NCI-H2227 (cell line): ENCODE data around the gene ARFGEF3.

Source experiments
- DNase-seq: peaks from one replicate; lab custom pipeline; 2025; ENCODE audit not compliant: unreplicated experiment; lab: John Stamatoyannopoulos, UW

The ARFGEF3 gene

DNA sequence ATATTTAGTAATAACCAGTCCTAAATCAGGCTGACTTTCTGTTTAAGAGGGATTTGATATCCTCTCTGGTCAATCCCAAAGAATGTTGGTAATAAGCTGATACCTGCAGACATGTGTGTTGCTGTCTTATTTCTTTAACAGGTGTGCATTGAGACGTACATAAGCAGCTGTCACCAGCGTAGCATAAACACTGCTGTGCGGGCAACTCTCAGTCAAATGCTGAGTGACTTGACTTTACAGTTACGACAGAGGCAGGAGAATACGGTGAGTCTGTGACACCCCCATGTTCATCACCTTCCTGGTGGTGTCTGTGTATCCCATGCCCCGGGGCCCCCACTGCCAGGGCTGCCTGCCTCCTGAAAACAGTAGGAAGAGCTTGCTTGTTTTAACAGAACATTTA, 76.6 kb downstream of the ARFGEF3 start:
- no peak for DNase-seq

DNA sequence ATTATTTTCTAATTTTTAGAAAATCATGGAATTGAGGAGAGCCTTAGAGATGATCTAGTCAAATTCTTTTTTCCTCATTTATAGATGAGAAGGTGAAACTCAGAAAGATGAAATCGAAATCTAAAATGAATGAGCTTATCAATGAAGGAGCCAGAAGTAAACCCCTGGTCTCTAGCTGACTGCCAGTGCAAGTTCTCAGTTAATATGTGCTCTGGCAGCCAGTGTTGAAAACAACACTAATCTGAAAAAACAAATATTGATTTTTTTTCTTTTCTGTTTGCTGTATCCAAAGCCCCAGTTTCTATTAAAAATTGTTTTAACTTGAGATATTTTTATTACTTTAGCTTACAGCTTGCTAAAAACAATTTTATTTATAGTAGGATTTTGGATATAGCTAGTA, 78.0 kb downstream of the ARFGEF3 start:
- DNase-seq = no peak

DNA sequence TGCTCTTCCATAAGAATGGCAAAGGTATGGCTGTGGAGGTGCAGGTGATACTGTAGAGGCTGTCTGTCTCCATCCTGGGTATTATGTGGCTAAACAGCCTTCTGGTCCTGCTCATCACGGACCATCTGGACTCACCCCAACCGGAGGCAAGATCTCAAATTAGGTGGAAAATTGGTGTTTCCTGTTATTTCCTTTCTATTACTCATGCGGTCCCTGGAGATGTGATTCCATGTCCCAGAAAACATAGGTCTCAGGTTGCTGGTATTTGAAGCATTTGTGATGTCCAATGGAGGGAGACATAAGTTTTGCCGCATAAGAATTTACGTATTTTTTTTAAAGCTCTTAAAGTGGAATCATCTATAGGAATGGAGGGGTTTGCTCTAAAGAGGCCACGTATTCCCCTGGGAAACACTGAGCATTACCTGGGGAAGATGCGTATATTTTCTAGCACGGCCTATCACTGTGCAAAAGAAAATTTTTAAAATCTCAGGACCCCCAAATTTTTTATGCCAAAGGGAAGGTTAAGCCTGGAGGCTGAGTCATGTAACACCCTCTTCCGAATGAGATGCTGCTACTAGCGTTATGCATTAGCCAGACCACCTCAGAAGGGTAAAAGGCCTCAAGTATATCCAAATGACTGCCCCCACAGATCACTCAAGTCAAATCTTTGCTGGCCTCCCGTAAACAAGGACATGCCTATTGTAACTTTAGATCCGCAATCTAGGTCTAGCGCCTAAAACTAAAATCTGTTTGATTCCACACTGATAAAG, 78.9 kb downstream of the ARFGEF3 start:
- DNase-seq = no peak

DNA sequence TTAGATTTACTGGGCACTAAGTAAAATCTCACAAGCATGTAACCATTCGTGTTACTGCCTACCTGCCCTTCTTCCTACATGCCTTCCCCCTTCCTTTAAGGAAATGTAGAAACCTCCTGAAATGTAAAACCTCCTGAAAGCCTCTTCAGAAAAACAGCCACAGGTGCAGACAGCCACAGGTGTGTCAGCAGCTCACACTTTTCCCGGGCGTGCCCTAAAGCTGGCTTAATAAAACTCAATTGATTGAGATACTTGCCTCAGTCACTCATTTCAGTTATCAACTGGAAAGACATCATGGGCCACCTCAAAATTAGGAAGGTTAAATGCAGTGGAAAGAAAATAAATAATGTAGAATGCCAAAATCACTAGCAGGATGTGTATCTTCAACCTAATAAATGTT, 79.6 kb downstream of the ARFGEF3 start:
- no peak for DNase-seq

DNA sequence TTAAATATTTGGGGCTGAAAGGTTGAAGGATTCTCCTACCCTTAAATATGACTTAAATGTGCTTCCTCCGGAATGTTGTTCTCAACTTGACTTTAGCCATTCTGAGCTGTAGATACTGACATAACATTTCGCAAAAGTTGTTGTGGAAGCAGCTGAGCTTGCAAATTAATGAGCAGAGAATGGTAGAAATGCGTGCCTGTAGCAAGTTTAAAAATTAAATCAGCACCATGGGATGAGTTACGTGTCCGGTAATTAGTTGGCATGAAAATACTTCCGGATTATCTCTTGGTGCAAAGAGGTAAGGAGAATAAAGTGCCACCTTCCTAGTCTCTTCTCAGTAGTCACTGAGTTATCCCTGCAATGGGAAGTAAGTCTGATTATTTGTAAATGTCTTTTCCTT, 80.2 kb downstream of the ARFGEF3 start:
- DNase-seq = no peak

DNA sequence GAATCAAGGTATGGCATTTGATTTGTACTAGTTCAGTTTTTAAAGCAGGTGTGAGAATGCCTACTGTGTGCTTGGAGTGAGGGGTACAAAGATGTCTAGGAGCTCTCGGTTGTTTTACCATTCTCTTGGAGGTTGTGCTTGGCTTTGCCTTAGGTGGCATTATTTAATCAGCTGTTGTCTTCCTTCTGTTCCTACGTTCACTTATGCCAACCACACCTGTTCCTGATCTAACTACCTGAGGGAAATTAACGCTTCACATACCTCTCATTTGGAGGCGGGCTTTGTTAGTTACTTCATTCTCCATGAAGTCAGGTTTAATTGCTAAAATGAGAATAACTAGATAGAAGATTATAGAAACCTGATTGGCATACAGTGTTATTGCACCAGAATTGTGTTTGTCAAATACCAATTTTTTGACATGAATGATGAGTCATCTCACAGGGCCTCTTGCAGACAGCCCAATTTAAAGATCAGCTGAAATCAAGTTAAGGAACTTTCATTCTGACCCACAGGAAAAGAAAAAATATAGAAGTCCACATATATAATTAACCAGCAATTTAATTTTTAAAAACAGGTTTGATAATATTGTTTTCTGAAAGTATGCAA, 81.4 kb downstream of the ARFGEF3 start:
- no peak for DNase-seq

DNA sequence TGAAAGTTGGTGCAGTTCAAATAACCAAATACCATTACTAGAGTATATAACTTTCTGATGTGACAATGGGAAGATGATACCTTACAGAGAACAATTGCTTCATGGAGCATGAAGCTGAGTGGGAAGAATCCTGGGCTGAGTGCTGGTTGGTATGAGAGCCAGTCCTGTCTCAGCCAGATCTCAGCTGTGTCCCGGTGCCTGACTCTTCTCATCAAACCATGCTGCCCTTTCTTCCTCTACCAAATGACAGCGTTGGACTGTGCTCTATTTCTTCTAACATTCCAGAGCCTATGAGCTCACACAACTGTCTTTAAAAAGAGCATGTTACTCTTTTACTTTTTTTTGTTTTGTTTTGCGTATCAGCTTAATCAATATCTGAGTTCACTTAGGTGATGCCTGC, 84.0 kb downstream of the ARFGEF3 start:
- no peak for DNase-seq

DNA sequence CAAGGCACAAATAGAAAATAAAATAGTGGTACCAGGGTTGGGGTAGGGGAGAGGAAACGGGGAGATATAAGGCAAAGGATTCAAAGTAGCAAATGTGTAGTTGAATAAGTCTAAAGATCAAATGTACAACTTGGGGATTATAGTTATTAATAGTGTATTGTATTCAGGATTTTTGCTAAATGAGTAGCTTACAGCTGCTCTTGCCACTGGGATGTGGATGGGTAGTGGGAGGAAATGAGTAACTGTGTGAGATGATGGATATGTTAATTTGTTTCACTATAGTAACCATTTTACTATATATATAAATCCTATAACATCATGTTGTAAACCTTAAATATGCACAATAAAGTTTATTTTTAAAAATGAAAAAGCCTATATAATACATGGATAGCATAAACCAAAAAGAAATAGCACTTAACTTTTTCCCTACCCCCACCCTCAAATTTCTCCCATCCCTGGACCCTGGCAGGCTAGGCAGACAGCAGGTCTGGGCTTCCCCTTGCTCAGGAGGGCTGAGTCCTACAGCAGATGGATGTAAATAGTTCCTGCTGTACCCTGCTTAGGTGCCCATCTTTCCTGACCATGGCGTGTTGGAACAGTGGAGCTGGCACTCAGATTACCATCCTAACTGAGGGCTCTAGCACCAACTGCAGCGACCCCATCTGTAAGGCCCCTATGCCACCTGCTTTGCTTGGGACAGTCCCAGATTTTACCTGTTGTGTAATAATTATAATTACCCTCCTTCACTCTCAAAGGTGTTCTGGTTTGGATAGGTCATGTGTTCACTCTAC, 85.1 kb downstream of the ARFGEF3 start:
- DNase-seq = no peak

DNA sequence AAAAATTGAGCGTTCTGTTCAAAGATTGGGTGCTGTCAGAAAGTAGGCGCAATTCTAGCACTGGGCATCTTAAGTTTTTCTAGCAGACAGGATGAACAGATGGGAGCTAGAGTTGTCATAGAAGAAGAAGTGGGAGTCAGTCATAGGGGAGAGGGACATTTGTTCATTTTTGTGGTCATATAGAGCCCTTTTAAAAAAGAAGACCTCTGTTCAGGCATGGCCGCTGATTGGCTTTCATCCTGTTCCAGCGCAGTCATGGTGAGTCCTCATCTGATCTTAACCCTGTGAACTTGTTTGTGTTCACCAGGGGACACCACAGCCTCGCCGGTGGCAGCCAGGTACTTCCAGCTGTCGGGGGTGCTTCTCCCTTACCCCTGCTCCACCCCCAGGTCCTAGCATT, 86.3 kb downstream of the ARFGEF3 start:
- no peak for DNase-seq

DNA sequence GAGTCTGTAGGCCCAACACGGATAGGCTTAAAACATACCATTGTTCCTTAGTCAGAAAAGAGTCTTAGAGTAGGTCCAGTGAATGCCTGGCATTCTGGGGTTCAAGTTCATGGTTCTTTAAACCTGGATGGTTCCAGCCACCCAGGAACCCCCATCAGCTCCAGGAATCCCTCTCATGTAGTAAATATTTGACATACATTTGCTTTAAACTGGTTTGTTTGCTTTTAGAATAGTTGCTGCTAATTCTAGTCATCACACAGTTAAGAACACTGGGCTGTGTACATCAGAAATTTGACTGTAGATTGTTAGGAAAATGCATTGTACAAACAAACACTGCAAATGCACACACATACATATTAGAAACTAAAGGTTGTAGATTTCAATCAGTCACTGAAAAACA, 87.1 kb downstream of the ARFGEF3 start:
- DNase-seq = no peak

DNA sequence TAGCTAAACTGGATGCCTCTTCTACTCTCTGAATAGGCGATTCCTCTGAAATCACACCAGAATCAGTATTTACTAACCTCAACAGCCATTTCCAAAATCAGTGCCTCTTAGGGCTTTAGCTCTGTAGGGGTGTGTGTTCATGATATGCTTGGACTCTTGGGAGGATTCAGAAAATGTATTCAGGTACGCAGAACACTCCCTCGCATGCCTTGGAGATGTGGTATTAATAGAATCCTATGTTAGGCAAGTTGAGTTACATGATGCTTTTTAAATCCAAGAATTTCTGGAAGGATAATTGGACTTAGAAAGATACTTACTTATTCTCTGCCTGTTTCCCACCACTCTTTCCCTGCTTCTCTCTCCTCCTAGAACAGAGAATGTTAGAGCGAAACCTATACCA, 88.3 kb downstream of the ARFGEF3 start:
- no peak for DNase-seq

DNA sequence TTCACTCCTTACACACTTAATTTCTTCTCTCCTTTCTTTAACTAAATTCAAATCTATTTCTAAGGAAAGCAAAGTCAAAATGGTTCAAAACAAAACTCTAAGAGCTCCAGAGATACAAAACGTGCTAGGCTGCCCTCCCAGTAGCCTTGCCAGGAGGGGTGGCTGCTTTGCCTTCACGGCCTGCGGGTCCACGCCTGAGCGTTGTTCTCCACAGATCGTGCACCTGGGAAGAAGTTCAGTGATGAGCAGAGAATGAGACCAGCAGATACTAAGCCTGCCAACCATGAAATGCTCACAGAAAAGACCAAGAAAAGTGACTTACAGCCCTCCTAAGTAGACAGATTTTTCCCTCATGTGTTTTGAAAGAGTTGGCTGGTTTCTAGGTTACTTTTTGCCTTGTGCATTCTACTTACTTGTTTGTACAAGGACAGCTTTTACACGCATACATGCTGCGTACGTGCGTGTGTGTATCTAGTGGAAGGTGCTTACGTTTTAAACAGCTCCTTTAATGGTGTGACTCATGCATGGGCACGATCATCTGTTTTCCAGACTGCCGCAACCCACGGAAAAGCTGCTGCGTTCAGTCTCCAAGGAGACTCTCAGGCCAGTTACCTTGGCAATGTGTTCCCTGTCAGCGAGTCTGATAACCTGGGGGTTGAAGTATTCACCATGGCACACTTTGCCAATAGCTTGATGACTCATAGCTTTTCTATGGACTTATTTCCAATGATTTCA, 88.9 kb downstream of the ARFGEF3 start:
- no peak for DNase-seq

DNA sequence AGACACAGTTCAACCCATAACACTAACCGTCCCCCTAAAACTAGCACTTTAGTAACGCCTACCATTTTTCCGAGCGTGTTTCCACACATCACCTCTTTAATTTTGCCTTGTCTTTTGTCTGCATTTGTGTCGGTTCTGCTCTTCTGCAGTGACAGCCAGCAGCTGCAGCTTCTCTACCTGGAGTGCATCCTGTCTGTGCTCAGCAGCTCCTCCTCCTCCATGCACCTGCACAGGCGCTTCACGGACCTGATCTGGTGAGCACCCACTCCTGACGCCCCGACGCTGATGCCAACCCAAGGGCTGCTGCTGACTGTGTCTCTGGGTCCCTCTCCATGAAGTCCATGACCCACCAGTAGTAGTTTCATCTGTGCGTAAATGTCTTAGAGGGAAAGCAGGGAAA, 92.0 kb downstream of the ARFGEF3 start:
- no peak for DNase-seq

DNA sequence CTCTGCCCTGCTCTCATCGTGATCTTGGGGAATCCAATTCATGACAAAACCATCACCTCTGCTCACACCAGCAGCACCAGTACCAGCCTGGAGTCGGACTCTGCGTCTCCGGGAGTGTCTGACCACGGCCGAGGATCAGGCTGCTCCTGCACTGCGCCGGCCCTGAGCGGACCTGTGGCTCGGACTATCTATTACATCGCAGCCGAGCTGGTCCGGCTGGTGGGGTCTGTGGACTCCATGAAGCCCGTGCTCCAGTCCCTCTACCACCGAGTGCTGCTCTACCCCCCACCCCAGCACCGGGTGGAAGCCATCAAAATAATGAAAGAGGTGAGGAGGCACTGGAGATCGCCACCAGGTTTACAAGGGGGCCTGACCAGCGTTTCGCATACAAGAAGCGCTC, 93.7 kb downstream of the ARFGEF3 start:
- DNase-seq = no peak

DNA sequence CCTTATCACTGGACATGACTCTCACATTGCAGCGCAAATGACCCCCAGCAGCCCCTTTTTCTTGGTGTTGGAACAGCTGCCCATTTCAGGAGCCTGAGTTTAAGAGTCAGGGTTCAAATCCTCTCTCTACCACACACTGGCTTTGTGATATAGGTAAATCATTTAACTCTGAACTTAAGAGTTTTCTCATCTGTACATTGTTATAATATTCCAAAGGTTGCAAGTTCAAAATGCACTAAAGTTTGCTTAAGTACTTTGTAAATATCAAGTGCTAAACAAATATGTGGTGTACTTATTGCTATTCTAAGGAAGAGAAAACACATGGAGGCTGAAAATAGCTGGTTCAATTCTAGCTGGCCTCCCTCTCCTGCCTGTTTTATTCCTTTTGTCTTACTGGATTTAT, 95.9 kb downstream of the ARFGEF3 start:
- DNase-seq = no peak

DNA sequence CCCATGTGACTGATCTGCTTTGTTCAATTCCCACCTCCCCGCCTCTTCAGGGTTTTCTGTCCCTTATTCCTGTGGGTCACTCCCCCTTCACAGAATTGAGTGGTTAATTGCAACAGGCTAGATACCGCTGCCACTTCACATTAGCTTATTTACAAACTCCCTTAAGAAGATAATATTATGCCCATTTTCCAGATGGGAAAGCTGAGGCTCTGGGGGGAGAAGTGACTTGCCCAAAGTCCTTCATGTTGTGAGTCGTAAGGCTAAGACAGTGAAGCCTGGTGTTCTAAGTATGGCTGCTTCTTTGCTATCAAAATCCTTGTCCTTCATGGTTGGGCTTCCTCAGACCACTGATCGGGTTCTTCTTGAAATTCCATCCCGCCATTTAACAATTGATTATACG, 96.5 kb downstream of the ARFGEF3 start:
- DNase-seq = no peak

DNA sequence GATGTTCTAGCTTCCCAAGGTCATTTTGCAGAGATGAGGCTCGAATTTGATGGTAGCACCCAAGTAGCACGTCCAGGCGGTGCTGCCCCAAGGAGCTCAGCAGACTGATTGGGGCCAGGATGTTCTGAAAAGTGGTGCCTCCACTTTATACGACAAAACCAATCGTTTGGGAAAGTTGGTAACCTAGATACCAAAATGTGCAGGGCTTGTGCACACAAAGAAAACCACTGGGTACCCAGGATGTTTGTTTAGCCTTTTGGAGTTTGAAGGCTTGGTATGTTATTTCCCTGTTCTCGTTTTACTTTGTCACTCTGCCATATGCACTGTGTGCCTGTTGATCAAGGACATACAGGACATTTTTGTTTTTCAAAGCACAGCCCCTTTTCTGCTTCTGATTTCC, 97.3 kb downstream of the ARFGEF3 start:
- no peak for DNase-seq

DNA sequence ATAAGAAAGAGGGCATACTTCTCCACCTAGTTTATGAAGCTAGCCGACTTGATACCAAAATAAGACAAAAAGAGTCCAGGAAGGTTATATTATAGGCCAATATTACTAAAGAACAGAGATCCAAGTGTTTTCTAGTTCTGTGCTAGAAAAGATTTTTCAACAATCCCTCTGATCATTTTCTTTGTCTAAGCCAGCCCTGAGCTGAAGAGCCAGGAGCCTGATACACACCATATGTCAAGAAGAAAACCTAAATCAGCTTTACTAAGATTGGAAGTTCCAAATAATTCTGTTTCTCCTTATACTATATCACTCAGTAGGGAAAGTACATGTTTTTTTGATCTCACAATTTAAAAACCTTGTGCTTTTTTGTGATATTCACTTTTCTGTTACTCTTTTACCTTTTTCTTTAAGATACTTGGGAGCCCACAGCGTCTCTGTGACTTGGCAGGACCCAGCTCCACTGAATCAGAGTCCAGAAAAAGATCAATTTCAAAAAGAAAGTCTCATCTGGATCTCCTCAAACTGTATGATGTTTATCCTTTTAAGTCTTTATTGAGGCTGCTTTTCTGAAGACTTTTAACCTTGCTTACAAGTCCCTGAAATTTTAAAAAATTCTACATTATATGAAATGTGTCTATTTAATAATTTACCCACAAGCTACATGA, 99.5 kb downstream of the ARFGEF3 start:
- no peak for DNase-seq

DNA sequence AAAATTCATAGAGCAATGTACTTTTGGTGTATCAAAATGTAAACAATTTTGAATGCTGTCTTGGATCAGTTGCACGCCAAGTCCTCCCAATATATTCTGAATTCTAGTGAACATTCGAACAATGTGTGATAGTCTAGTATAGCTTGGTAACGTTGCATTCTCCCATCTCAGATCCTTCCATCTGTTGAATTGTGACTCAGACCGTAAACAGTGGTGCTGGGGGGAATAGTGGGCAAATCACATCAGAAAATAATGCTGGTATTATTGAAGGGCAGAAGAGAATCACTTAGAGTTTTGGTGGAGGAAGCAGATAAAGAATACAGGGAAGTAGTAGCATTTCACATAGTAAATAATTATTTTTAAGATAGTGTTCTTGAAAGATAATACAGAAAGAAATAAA, 102.2 kb downstream of the ARFGEF3 start:
- no peak for DNase-seq

DNA sequence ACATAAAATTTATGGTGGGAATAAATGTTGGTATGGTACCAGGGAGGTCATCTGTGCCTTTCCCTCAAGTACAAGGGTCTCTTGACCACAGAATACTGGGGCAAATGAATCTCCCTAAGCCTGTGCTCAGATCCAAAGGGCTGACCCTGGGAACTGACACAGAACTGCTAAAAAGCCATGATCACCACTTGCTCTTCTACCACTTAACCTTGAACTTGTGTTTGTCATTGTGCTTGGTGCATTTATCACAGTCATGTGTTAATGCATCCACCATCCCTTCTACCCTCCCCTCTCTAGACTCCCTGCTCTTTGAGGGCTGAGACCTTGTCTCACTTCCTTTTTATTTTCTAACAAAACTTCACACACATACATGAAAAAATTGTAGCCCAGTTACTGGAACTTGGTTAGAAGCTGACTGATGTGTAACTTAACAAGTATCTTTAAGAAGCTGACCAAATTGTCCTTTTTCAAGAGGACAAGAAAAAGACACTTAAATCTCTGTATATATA, 102.7 kb downstream of the ARFGEF3 start:
- DNase-seq = no peak

DNA sequence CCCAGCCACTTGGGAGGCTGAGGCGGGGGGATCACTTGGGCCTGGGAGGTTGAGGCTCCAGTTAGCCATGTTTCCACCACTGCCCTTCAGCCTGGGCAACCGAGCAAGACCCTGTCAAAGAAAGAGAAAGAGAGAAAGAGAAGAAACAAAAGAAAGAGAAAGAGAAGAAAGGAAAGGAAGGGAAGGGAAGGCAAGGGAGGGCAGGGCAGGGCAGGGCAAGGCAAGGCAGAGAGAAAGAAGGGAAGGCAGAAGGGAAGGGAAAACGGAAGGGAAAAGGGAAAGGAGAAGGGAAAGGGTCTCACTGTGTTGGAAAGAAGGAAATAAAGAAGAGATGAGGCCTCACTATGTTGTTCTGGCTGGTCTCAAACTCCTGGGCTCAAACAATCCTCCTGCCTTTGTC, 104.4 kb downstream of the ARFGEF3 start:
- DNase-seq = no peak
